GM18505 (cell line): ENCODE data around the gene PIAS4.

Experiments used
- ATAC-seq: cut with Tn5 transposase; IDR thresholded peaks from one replicate; pipeline ENCODE4 v1.9.1; 2021; ENCODE audit not compliant: unreplicated experiment
- POLR2A ChIP-seq: IDR thresholded peaks from 4 replicates; pipeline ENCODE4 v1.6.1; 2011; ENCODE audit warnings: borderline replicate concordance; ENCODE audit not compliant: insufficient read depth, insufficient read length; ENCODE audit errors: extremely low read depth

Gene PIAS4

DNA sequence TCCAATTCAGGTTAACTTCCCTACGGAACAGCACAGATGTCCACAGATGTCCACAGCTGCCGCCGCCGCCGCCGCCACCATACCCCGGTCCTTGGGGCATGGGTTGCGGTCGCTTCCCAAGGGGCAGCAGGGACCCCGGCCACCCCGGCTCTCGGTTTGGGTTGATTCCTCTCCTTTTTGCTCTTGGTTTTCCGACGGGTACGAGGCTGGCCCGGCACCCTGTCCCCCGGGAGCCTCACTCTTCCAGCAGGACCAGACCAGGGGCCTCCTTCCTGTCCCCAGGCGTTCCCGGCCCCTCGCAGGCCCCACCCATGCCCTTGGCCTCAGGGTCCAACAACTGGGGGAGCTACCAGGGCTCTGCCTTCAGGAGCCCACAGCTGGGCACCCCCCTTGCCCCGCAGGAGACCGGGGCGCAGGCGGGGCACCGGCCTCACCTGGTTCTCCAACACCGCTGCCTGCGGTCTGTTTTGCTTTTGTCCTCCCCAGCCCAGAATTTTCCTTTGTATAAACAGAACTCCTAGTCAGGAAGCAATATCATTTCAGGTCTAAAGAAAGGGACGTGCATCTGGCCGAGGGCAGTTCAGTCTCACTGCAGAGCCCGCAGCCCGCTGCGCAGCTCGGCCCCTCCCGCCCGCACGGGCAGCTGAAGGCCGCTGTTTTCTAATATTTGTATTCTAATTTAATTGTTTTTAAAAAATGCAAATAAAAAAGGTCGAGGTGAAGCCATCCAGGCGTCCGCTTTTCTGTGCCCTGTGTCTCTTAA, 31.3 kb downstream of the PIAS4 start:
- no peak for ATAC-seq
- TF ChIP-seq POLR2A: no peak

DNA sequence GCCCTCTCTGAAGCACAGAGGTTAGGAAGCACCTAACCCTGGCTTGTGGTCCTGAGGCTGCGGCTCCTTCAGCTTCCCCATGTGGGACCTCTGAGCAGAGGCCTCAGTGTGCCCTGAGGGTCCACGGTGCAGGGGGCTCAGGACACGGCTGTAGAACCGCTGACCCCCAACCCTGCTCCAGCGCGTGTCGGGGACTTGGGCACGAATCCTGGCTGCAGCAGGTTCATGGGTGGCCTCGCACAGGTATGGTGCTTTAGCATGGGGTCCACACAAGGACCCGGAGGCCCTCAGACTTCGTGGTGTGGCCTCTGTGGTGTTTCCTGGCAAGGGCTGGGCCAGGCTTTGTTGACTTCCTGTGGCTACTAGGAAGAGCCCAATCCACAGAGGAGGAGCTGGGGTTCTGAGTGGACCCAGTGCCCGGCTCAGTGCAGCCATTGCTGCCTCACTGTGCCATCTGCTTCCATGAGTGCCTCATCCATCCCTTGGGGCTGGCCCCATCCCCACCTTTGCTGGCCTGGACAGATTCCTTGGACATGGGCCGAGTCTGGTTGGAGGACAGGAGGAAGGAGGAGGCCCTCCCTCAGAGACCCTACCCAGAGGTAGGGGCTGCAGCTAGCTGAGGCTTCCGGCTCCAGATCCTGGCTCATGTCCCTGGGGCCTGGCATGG, 34.7 kb downstream of the PIAS4 start:
- ATAC-seq: no peak
- no peak for TF ChIP-seq POLR2A

DNA sequence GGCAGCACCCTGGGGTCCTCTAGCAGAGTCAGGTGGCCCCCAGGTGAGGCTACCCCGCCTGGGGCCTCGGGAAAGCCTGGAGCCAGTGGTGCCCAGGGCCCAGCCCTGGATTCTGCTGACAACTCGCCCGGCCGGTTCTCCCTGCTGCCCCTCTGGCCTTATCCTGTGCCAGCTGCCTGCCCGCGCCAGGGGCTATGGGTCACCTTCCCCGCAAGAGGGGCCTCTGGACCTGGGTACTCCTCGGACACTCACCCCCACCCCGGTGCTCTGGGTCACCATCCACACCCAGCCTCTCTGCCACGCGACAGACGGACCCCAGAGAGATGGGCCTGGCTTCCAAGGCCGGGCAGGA, 35.2 kb downstream of the PIAS4 start:
- no peak for ATAC-seq

DNA sequence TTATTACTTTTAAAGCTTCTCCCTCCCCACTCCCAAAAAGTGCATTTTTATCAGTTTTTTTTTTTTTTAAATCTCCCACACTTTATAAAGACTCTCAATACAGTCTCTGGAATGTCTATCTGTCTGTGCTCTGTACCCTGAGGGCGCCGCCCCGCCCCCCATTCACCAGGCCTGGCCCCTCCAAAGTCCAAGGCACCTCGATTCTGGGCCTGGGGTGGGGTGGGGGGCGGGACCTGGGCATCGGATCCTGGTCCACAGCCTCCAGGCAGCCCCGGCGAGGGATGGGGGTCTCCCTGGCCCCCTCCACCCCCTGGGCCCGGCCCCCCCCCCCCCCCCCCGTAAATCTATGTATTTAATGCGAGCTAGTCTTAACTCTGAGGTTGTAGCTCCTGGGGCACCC, 35.9 kb downstream of the PIAS4 start:
- no peak for TF ChIP-seq POLR2A
- ATAC-seq: no peak

More for the DNA sequence above, 35.2 kb downstream of the PIAS4 start:
- no peak for TF ChIP-seq POLR2A

DNA sequence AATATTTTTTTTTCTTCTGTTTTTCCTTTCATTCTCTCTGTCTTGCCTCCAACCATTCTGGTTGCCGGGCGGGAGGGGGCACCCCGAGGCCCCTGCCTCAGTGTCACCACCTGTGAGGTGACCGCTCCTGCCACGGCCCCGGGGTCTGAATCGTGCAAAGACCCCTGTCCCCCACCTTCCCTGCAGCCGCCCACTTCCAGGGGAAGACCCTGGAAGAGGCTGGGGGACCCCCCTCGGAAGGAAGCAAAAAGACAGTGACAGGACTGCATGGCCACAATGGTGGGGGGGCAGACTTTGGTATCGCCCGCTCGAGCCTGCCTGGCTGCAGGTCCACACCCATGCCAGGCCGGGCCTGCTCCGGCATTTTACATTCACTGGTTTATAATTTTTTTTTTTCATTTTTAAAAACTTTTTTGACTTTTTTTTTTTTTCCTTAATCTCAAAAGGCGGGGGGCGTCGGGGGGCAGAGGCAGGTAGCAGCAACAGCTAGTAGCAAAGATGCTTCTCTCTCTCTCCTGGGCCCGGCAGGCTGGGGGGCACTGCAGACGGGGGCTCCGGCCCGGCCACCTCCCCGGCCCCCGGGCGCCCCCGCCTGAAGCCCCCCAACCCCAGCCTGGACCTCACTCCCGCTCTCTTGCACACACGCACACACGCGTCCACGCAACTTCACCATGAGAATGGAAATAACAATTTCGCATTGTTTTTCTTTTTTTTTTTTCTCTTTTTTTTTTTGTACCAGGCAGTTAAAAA, 36.6 kb downstream of the PIAS4 start:
- no peak for TF ChIP-seq POLR2A

DNA sequence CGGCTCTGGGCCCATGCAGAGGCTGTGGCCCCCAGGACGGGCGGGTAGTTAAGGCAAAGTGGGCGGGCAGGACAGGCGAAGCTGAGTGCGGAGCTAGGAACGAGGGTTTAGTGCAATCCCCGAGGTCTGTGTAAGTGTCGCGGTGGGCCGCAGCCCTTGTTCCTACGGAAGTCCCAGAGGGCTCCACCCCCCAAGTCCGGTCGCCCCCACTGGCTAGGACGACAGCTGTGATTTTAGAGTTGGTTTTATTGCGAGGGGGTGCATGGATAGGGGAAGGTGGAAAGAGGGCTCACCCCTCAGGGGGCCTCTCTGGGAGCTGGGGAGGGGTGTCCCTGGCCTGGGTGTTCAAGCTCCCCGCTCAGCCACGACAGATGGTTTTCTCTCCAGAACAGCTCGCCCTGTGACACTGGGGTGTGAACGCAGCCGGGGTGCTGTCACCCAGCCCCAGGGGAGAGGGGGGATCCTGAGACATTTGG, 37.5 kb downstream of the PIAS4 start:
- no peak for ATAC-seq
- no peak for TF ChIP-seq POLR2A

More for the DNA sequence above, 36.6 kb downstream of the PIAS4 start:
- ATAC-seq: no peak

DNA sequence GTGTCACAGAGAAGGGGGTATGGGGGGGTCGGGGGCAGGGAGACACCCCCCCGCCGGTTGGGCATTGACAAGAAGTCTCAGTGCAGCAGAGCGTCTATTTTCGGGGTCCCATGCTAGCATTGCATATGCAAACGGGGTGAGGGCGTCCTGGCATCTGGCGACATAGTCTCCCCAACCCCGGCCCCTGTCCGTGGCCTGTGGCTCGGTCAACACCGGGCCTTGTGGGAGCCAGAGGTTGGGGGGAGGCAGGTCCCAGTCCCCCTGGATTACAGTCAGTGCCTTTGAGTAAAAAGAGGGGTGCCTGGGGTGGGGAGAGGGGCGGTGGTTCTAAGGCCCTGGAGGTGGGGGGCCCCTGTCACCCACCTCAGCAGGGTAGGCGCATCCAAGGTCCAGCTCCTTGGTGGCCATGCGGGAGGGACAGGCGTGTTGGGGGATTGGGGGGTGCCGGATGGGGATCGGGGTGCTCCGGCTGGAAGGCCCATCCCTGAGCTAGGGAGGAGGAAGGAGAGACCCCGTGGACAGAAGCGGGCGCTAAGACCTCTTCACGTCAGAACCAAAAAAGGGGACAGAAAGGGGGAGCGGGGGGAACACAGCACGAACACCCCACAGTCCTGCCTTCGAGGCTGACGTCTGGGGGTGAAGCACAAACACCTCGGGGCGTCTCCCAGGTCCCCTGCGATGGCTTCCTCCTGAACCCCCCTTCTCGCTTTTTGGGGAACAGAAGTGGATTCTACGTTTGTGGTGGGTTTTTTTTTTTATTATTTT, 38.2 kb downstream of the PIAS4 start:
- ATAC-seq: no peak
- no peak for TF ChIP-seq POLR2A

DNA sequence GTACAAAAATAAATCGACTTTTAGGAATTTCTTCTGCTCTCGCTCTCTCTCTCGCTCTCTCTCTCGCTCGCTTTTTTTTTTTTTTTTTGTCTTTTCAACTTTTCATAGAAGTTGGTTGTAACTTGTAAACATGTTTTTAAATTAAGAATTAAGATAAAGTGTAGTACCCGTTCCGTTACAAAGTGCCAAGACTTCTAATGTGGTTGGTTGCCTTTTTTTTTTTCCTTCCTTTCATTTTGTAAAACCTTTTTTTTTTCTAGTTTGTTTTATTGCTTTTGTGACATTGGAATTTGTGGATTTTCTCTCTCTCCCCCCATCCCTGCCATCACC, 38.8 kb downstream of the PIAS4 start:
- TF ChIP-seq POLR2A: no peak
- ATAC-seq: no peak

DNA sequence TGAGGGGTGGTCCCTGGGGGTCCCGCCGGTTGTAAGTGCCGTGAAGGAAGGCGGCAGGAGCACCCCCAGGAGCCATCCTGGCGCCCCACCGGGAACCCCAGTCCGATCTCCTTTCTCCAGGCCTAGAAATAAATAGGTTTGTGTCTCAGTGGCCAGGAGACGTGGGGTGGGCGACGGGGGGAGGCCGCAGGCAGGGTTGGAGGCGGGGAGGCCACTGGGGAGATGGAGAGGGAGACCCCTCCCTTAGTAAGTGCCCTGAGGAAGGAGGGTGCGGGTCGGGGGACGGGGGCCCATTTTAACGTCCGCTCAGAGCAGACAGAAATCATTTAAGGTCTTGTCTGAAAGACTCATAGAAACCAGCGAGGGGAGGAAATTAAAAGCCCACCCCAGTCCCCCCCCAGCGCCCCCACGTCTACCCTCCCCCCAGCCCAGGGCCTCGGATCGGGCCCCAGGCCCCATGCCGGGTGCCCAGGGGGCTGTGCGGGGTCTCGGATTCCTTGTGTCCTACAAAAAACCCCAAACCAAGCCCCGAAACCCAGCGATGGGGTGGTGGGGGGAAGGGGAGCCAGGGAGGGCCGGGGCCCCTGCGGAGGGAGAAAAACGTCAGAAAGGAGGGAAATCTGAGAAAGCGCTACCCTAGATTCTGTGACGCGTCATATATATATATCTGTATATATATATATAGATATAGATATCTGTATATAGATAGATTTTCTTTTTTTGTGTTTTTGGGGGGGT, 39.6 kb downstream of the PIAS4 start:
- no peak for ATAC-seq
- TF ChIP-seq POLR2A: no peak

DNA sequence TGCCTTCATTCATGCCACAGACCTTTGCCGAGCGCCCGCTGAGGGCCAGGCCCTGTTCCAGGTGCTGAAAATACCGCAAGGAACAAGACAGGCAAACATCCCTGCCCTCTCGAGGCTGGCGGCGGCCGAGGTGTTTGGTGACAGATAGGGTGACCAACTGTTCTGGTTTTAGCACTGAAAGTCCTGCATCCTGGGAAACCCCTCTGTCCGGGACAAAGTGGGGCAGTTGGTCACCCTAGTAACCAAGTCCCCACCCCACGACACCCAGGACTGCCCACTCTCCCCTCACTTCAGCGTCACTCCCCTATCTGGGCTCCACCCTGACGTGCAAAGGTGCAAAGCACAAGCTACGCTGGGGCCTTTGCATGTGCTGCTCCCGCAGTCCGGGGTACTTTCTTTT, 41.9 kb downstream of the PIAS4 start:
- no peak for TF ChIP-seq POLR2A
- ATAC-seq: no peak

DNA sequence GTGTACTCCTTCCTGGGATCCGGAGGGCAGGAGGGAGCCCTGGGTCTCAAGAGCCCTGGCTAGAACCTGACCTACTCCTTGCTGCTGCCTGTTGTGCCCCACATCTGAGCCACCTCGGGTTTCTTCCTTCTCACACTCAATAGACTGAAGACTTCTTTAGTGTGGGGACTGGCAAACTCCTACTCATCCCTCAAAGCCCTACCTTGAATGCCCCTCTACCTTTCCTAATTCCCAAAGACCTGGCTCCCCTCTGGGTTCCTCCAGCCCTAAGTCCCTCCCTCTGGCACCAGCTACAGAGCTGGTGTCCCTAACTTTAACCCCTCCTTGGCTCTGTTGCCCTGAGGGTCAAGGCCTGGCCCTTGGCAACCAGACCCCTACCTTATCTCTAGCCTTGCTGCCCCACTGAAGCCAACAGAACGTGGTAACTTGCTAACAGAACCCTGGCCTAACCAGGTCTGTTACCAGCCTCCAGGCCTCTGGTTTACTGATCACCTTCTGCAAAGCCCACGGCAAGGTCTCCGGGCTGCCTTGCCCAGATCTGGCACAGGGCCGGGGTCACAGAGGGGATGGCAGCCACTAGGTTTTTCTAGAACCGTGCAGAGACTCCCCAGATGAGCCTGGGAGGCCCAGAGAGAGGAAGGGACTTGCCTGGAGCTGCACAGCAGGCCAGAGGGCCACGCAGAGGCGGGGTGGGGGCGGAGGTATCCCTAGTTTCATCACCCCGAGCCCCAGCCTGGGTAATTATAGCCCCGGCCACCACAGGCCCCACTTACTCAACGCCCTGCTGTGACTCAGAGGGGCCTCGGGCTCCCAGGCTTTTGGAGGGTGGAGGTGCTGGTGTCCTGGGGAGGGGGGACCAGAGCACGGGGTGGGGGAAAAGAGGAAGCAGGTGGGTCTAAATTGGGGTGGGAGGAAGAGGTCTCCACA, 43.9 kb downstream of the PIAS4 start:
- no peak for ATAC-seq
- TF ChIP-seq POLR2A: no peak
